Thyroid gland (tissue), 4 donors: Measurements from ENCODE around the gene NPPB. TPM values are rescaled to one million over a fixed set of nuclear protein-coding genes. Genes with fewer than 3 reads are reported as not detected.
"Not testable (repeated sequence)": the region's sequence is repeated elsewhere in the genome, so short reads cannot be mapped to it uniquely, and the experiment has no call there.

ENCODE experiments used
- DNase-seq, 2 donors: peaks; one replicate each; pipeline ENCODE4 v3.0.0-alpha.2; 2019
- H3K27ac ChIP-seq, 3 donors: fragments of 200-600 bp; sonication (generic); 1 replicate in 2 of 3; 2 replicates in 1 of 3; pipeline ENCODE4 v1.5.1; 2016 to 2019; ENCODE audit warnings: mild to moderate bottlenecking in 1 of 3, moderate library complexity in 1 of 3
- H3K27me3 ChIP-seq: fragments of 200-600 bp; sonication (generic); one replicate; pipeline ENCODE4 v1.5.1; 2019
- H3K36me3 ChIP-seq, 2 donors: fragments of 200-600 bp; sonication (generic); one replicate each; pipeline ENCODE4 v1.5.1; 2016 to 2019
- H3K4me1 ChIP-seq, 2 donors: fragments of 200-600 bp; sonication (generic); one replicate each; pipeline ENCODE4 v1.5.1; 2017 to 2019
- H3K4me3 ChIP-seq, 3 donors: fragments of 200-600 bp; sonication (generic); replicated peaks in 1 of 3; 1 replicate in 2 of 3; 2 replicates in 1 of 3; pipeline ENCODE4 v1.5.1; 2016; ENCODE audit warnings: mild to moderate bottlenecking in 1 of 3
- H3K9me3 ChIP-seq: fragments of 200-600 bp; sonication (generic); one replicate; pipeline ENCODE4 v1.5.1; 2017
- POLR2A ChIP-seq, 2 donors: fragments of 450-650 bp; IDR thresholded peaks; one replicate each; pipeline ENCODE4 v1.6.1; 2017; ENCODE audit warnings: antibody characterized with exemption in 2 of 2, mild to moderate bottlenecking in 2 of 2, moderate library complexity in 1 of 2
- WGBS, 2 donors: methylation state at CpG; one replicate each; pipeline ENCODE4 v1.1.5; 2017; 5-methylcytosine and 5-hydroxymethylcytosine counted together
- intact Hi-C: fragments of 100-400 bp; cut with DNase I; formaldehyde crosslinking; loops from one replicate; pipeline ENCODE4 v1.15.1; 2023
- total RNA-seq, 4 donors: library from RNA; depleted of rRNA; stranded (reverse); fragments of >200 nt; gene quantifications; one replicate each; pipeline ENCODE4 v1.2.3, GENCODE V29; 2016
- TF ChIP-seq, protein P1 (sequence below), 6 experiments: fragments of 200-600 bp in 3 of 6; fragments of 450-650 bp in 3 of 6; sonication (generic) in 3 of 6; IDR thresholded peaks; one replicate each; pipeline ENCODE4 v1.5.1; 2016 to 2019; ENCODE audit warnings: antibody characterized with exemption in 6 of 6, mild to moderate bottlenecking in 2 of 6, inconsistent platforms in 1 of 6, moderate library complexity in 1 of 6

NPPB gene
- not detected for total RNA-seq

- no peaks in the 10 kb centered on the region for H3K36me3 ChIP-seq
- WGBS, 2 donors = 19 to 27% methylated on average over 14 to 15 of the region's 16 CpGs
- intact Hi-C loops = no loop called here
Observed at GRCh38 chr1:11858613-11858967, at the start of gene NPPB. Gene NPPB (minus strand): TSS chr1:11858945. CDS start chr1:11858833, 112 bp downstream.

GRCh38 chr1:11908095-11908675 lies 49.4 kb upstream of the NPPB start:
- peak; percentile 93 to 98 for TF ChIP-seq POLR2A (IDR thresholded peaks at IDR 0.05)
- TF ChIP-seq, protein P1, sequence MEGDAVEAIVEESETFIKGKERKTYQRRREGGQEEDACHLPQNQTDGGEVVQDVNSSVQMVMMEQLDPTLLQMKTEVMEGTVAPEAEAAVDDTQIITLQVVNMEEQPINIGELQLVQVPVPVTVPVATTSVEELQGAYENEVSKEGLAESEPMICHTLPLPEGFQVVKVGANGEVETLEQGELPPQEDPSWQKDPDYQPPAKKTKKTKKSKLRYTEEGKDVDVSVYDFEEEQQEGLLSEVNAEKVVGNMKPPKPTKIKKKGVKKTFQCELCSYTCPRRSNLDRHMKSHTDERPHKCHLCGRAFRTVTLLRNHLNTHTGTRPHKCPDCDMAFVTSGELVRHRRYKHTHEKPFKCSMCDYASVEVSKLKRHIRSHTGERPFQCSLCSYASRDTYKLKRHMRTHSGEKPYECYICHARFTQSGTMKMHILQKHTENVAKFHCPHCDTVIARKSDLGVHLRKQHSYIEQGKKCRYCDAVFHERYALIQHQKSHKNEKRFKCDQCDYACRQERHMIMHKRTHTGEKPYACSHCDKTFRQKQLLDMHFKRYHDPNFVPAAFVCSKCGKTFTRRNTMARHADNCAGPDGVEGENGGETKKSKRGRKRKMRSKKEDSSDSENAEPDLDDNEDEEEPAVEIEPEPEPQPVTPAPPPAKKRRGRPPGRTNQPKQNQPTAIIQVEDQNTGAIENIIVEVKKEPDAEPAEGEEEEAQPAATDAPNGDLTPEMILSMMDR (IDR thresholded peaks at IDR 0.05) = no peak
- Histone ChIP-seq H3K4me1 (peaks cover 0 to 8% of the 10 kb centered on the region in 2 donors), H3K9me3 (no peaks in the 10 kb centered on the region), H3K36me3 (no peaks in the 10 kb centered on the region), H3K27ac (peak overlapping the region; percentile 99 to 100 (median 99)), H3K27me3 (no peaks in the 10 kb centered on the region), H3K4me3 (peak overlapping the region in 2 of 3 donors; percentile 34 to 38)
- no peak for DNase-seq
- 0 to 1% methylated on average over 24 of the region's 24 CpGs for WGBS, 2 donors
- intact Hi-C loops = no loop called here

More at GRCh38 chr1:11858613-11858967, at the start of gene NPPB:
- no peak for DNase-seq
- TF ChIP-seq, protein P1 (IDR thresholded peaks at IDR 0.05) = no peak
- TF ChIP-seq POLR2A (IDR thresholded peaks at IDR 0.05) = no peak
- no peak within 1 kb of the TSS for H3K4me3 ChIP-seq
- no peaks in the 10 kb centered on the region for H3K9me3 ChIP-seq
- no peak within 1 kb of the TSS for H3K27ac ChIP-seq
- H3K27me3 ChIP-seq = peaks cover 4% of the 10 kb centered on the region
- no peaks in the 10 kb centered on the region for H3K4me1 ChIP-seq

DNA sequence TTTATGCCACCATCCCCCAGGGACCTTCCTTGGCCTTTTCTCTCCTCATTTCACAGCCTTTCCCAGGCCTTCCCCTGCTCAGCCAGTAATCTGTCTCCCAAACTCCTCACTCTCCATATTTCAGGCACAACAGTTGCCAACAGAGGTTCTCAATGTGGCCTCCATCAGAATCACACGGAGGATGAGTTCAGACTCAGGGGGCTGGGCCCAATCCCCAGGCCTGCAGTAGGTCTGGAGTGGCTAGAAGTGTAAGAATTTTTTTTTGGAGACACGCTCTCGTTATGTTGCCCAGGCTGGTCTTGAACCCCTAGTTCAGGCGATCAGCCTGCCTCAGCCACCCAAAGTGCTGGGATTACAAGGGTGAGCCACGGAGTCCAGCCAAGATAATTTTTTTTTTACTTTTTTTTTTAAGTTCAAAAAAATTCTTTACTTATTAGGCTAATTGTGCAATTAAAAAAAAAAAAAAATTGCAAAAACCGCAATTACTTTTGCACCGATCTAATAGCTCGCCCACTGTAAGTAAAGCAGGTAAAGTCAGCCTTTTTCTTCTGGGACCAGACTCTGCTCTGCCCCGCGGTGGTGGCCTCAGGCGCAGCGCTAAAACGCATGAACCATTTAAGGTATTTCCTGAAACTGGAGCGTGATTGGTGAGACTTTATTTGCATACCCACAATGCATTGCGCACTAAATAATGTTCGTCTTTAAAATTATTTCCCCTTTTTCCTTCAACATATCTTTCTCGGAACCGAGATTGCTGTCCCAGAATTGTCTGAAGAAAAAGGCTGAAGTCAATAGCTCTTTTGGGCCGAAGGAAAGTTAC lies 48.7 kb upstream of the NPPB start:
- Histone ChIP-seq H3K27me3 (no peaks in the 10 kb centered on the region), H3K27ac (peak overlapping the region; percentile 99 to 100 (median 99)), H3K4me3 (no peak overlapping the region), H3K9me3 (no peaks in the 10 kb centered on the region), H3K36me3 (no peaks in the 10 kb centered on the region), H3K4me1 (peaks cover 0 to 2% of the 10 kb centered on the region in 2 donors)
- peak; percentile 92 to 93 for DNase-seq
- intact Hi-C loops = no loop called here
- TF ChIP-seq POLR2A (IDR thresholded peaks at IDR 0.05) = no peak
- TF ChIP-seq, protein P1 (IDR thresholded peaks at IDR 0.05) = peak; percentile 56 to 95 (median 84)
- WGBS, 2 donors = 14 to 15% methylated on average over 19 of the region's 19 CpGs

DNA sequence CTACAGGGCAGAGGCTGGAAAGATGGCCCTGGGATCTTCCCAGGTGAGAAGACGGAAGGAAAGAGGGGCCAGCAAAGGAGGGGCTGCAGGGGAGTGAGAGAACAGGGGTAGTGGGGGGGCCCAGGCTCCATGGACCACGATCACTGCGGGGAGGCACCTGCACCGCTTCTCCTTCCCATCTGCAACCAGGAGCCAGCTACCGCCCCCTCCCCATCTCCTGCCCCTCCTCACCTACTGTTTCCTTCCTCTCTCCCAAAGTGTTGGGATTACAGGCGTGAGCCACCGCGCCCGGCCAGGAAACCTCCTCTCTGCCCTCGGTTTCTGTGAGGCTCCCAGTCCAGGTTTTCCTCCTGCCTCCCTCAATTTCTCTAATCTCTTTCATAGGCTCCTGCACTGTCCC lies 48.1 kb upstream of the NPPB start:
- Histone ChIP-seq H3K27me3 (no peaks in the 10 kb centered on the region), H3K9me3 (no peaks in the 10 kb centered on the region), H3K4me3 (no peak overlapping the region), H3K27ac (no peak overlapping the region), H3K4me1 (no peaks in the 10 kb centered on the region), H3K36me3 (no peaks in the 10 kb centered on the region)
- intact Hi-C loops = no loop called here
- WGBS, 2 donors = 65 to 66% methylated on average over 10 of the region's 10 CpGs
- DNase-seq = no peak
- TF ChIP-seq, protein P1 (IDR thresholded peaks at IDR 0.05) = no peak
- no peak for TF ChIP-seq POLR2A (IDR thresholded peaks at IDR 0.05)

- no peaks in the 10 kb centered on the region for H3K36me3 ChIP-seq
- no peak overlapping the region for H3K27ac ChIP-seq
- DNase-seq = no peak
- no peaks in the 10 kb centered on the region for H3K4me1 ChIP-seq
- intact Hi-C loops = no loop called here
- H3K9me3 ChIP-seq = no peaks in the 10 kb centered on the region
- no peaks in the 10 kb centered on the region for H3K27me3 ChIP-seq
- WGBS, 2 donors = 92 to 93% methylated on average over 5 of the region's 5 CpGs
- no peak overlapping the region for H3K4me3 ChIP-seq
- TF ChIP-seq POLR2A (IDR thresholded peaks at IDR 0.05) = no peak
- TF ChIP-seq, protein P1 (IDR thresholded peaks at IDR 0.05) = no peak
Observed at GRCh38 chr1:11904978-11905377, 46.2 kb upstream of the NPPB start.

DNA sequence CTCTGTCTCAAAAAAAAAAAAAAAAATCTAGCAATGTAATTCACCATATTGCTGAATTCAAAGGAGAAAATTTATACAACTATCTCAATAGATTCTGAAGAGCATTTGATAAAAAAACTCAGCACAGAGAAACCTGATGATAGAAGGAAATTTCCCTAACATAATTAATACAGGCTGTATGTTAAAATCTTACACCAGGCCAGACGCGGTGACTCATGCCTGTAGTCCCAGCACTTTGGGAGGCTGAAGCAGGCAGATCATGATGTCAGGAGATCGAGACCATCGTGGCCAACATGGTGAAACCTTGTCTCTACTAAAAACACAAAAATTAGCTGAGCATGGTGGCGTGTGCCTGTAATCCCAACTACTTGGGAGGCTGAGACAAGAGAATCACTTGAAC lies 45.4 kb upstream of the NPPB start:
- H3K9me3 ChIP-seq, H3K27ac ChIP-seq, H3K36me3 ChIP-seq, H3K27me3 ChIP-seq, intact Hi-C loops, DNase-seq, H3K4me1 ChIP-seq, H3K4me3 ChIP-seq: not testable (repeated sequence)
- WGBS, 2 donors = 91% methylated on average over 5 of the region's 5 CpGs
